ENCODE data around the gene CLCN4.

CLCN4 gene

GRCh38 chrX:10190367-10190766, 33.6 kb downstream of the CLCN4 start:
- H3K9ac ChIP-seq (ENCODE audit: low read length) = no peak overlapping the region
- no peaks in the 10 kb centered on the region for H3K36me3 ChIP-seq (ENCODE audit: control insufficient read depth, insufficient read depth, low read length)
- peaks cover 2% of the 10 kb centered on the region for H3K27me3 ChIP-seq (ENCODE audit: control insufficient read depth, insufficient read depth, low read length)
- no peak overlapping the region for H3K27ac ChIP-seq (ENCODE audit: low read depth, low read length)
- H3K4me1 ChIP-seq (ENCODE audit: control insufficient read depth, insufficient read depth, low read length) = no peaks in the 10 kb centered on the region
- no peak overlapping the region for H3K4me3 ChIP-seq (ENCODE audit: low read length)

- no peaks in the 10 kb centered on the region for H3K36me3 ChIP-seq (ENCODE audit: control insufficient read depth, insufficient read depth, low read length)
- no peaks in the 10 kb centered on the region for H3K4me1 ChIP-seq (ENCODE audit: control insufficient read depth, insufficient read depth, low read length)
- no peak overlapping the region for H3K9ac ChIP-seq (ENCODE audit: low read length)
- H3K27me3 ChIP-seq (ENCODE audit: control insufficient read depth, insufficient read depth, low read length) = no peaks in the 10 kb centered on the region
- no peak overlapping the region for H3K4me3 ChIP-seq (ENCODE audit: low read length)
- H3K27ac ChIP-seq (ENCODE audit: low read depth, low read length) = no peak overlapping the region
Observed at GRCh38 chrX:10193587-10193986, 36.8 kb downstream of the CLCN4 start.

GRCh38 chrX:10195425-10195824, 38.6 kb downstream of the CLCN4 start:
- Histone ChIP-seq H3K27me3 (ENCODE audit: control insufficient read depth, insufficient read depth, low read length) (no peaks in the 10 kb centered on the region), H3K27ac (ENCODE audit: low read depth, low read length) (no peak overlapping the region)

GRCh38 chrX:10195947-10196346, 39.2 kb downstream of the CLCN4 start:
- Histone ChIP-seq H3K9ac (ENCODE audit: low read length) (no peak overlapping the region), H3K4me1 (ENCODE audit: control insufficient read depth, insufficient read depth, low read length) (no peaks in the 10 kb centered on the region), H3K27me3 (ENCODE audit: control insufficient read depth, insufficient read depth, low read length) (no peaks in the 10 kb centered on the region), H3K4me3 (ENCODE audit: low read length) (no peak overlapping the region), H3K27ac (ENCODE audit: low read depth, low read length) (no peak overlapping the region), H3K36me3 (ENCODE audit: control insufficient read depth, insufficient read depth, low read length) (no peaks in the 10 kb centered on the region)

More at GRCh38 chrX:10195425-10195824, 38.6 kb downstream of the CLCN4 start:
- no peaks in the 10 kb centered on the region for H3K36me3 ChIP-seq (ENCODE audit: control insufficient read depth, insufficient read depth, low read length)
- H3K4me3 ChIP-seq (ENCODE audit: low read length) = no peak overlapping the region
- H3K9ac ChIP-seq (ENCODE audit: low read length) = no peak overlapping the region
- no peaks in the 10 kb centered on the region for H3K4me1 ChIP-seq (ENCODE audit: control insufficient read depth, insufficient read depth, low read length)

GRCh38 chrX:10197279-10198210, 40.8 kb downstream of the CLCN4 start:
- no peaks in the 10 kb centered on the region for H3K36me3 ChIP-seq (ENCODE audit: control insufficient read depth, insufficient read depth, low read length)
- H3K27me3 ChIP-seq (ENCODE audit: control insufficient read depth, insufficient read depth, low read length) = no peaks in the 10 kb centered on the region
- H3K4me1 ChIP-seq (ENCODE audit: control insufficient read depth, insufficient read depth, low read length) = no peaks in the 10 kb centered on the region
- H3K4me3 ChIP-seq (ENCODE audit: low read length) = no peak overlapping the region
- no peak overlapping the region for H3K27ac ChIP-seq (ENCODE audit: low read depth, low read length)
- H3K9ac ChIP-seq (ENCODE audit: low read length) = no peak overlapping the region

GRCh38 chrX:10198254-10198653, 41.5 kb downstream of the CLCN4 start:
- no peaks in the 10 kb centered on the region for H3K27me3 ChIP-seq (ENCODE audit: control insufficient read depth, insufficient read depth, low read length)
- H3K4me3 ChIP-seq (ENCODE audit: low read length) = no peak overlapping the region
- H3K27ac ChIP-seq (ENCODE audit: low read depth, low read length) = no peak overlapping the region
- no peaks in the 10 kb centered on the region for H3K36me3 ChIP-seq (ENCODE audit: control insufficient read depth, insufficient read depth, low read length)
- H3K4me1 ChIP-seq (ENCODE audit: control insufficient read depth, insufficient read depth, low read length) = no peaks in the 10 kb centered on the region
- no peak overlapping the region for H3K9ac ChIP-seq (ENCODE audit: low read length)

- no peak overlapping the region for H3K4me3 ChIP-seq (ENCODE audit: low read length)
- no peak overlapping the region for H3K27ac ChIP-seq (ENCODE audit: low read depth, low read length)
- no peaks in the 10 kb centered on the region for H3K36me3 ChIP-seq (ENCODE audit: control insufficient read depth, insufficient read depth, low read length)
- H3K4me1 ChIP-seq (ENCODE audit: control insufficient read depth, insufficient read depth, low read length) = no peaks in the 10 kb centered on the region
- H3K27me3 ChIP-seq (ENCODE audit: control insufficient read depth, insufficient read depth, low read length) = no peaks in the 10 kb centered on the region
- no peak overlapping the region for H3K9ac ChIP-seq (ENCODE audit: low read length)
Observed at GRCh38 chrX:10199212-10199611, 42.4 kb downstream of the CLCN4 start.

GRCh38 chrX:10203617-10204016, 46.8 kb downstream of the CLCN4 start:
- H3K4me1 ChIP-seq (ENCODE audit: control insufficient read depth, insufficient read depth, low read length) = no peaks in the 10 kb centered on the region
- no peaks in the 10 kb centered on the region for H3K27me3 ChIP-seq (ENCODE audit: control insufficient read depth, insufficient read depth, low read length)
- H3K9ac ChIP-seq (ENCODE audit: low read length) = no peak overlapping the region
- H3K27ac ChIP-seq (ENCODE audit: low read depth, low read length) = no peak overlapping the region
- H3K36me3 ChIP-seq (ENCODE audit: control insufficient read depth, insufficient read depth, low read length) = no peaks in the 10 kb centered on the region
- H3K4me3 ChIP-seq (ENCODE audit: low read length) = no peak overlapping the region

GRCh38 chrX:10206317-10206716, 49.5 kb downstream of the CLCN4 start:
- Histone ChIP-seq H3K27me3 (ENCODE audit: control insufficient read depth, insufficient read depth, low read length) (no peaks in the 10 kb centered on the region), H3K36me3 (ENCODE audit: control insufficient read depth, insufficient read depth, low read length) (no peaks in the 10 kb centered on the region), H3K4me3 (ENCODE audit: low read length) (no peak overlapping the region), H3K4me1 (ENCODE audit: control insufficient read depth, insufficient read depth, low read length) (no peaks in the 10 kb centered on the region), H3K27ac (ENCODE audit: low read depth, low read length) (no peak overlapping the region), H3K9ac (ENCODE audit: low read length) (no peak overlapping the region)

GRCh38 chrX:10208281-10208856, 51.6 kb downstream of the CLCN4 start:
- Histone ChIP-seq H3K27me3 (ENCODE audit: control insufficient read depth, insufficient read depth, low read length) (no peaks in the 10 kb centered on the region), H3K27ac (ENCODE audit: low read depth, low read length) (no peak overlapping the region), H3K4me3 (ENCODE audit: low read length) (no peak overlapping the region), H3K9ac (ENCODE audit: low read length) (no peak overlapping the region), H3K4me1 (ENCODE audit: control insufficient read depth, insufficient read depth, low read length) (no peaks in the 10 kb centered on the region), H3K36me3 (ENCODE audit: control insufficient read depth, insufficient read depth, low read length) (no peaks in the 10 kb centered on the region)

GRCh38 chrX:10208953-10209352, 52.2 kb downstream of the CLCN4 start:
- no peaks in the 10 kb centered on the region for H3K27me3 ChIP-seq (ENCODE audit: control insufficient read depth, insufficient read depth, low read length)
- no peak overlapping the region for H3K4me3 ChIP-seq (ENCODE audit: low read length)
- no peak overlapping the region for H3K27ac ChIP-seq (ENCODE audit: low read depth, low read length)
- no peak overlapping the region for H3K9ac ChIP-seq (ENCODE audit: low read length)
- no peaks in the 10 kb centered on the region for H3K36me3 ChIP-seq (ENCODE audit: control insufficient read depth, insufficient read depth, low read length)
- no peaks in the 10 kb centered on the region for H3K4me1 ChIP-seq (ENCODE audit: control insufficient read depth, insufficient read depth, low read length)

- H3K36me3 ChIP-seq (ENCODE audit: control insufficient read depth, insufficient read depth, low read length) = no peaks in the 10 kb centered on the region
- H3K4me3 ChIP-seq (ENCODE audit: low read length) = no peak overlapping the region
- H3K9ac ChIP-seq (ENCODE audit: low read length) = no peak overlapping the region
- H3K27me3 ChIP-seq (ENCODE audit: control insufficient read depth, insufficient read depth, low read length) = no peaks in the 10 kb centered on the region
- no peaks in the 10 kb centered on the region for H3K4me1 ChIP-seq (ENCODE audit: control insufficient read depth, insufficient read depth, low read length)
- H3K27ac ChIP-seq (ENCODE audit: low read depth, low read length) = no peak overlapping the region
Observed at GRCh38 chrX:10212395-10212794, 55.6 kb downstream of the CLCN4 start.

- no peaks in the 10 kb centered on the region for H3K27me3 ChIP-seq (ENCODE audit: control insufficient read depth, insufficient read depth, low read length)
- no peak overlapping the region for H3K27ac ChIP-seq (ENCODE audit: low read depth, low read length)
- no peak overlapping the region for H3K9ac ChIP-seq (ENCODE audit: low read length)
- H3K36me3 ChIP-seq (ENCODE audit: control insufficient read depth, insufficient read depth, low read length) = no peaks in the 10 kb centered on the region
- no peaks in the 10 kb centered on the region for H3K4me1 ChIP-seq (ENCODE audit: control insufficient read depth, insufficient read depth, low read length)
- no peak overlapping the region for H3K4me3 ChIP-seq (ENCODE audit: low read length)
Observed at GRCh38 chrX:10213716-10214115, 56.9 kb downstream of the CLCN4 start.
